NCI-H82 (cell line): ENCODE measurements around the gene DEPDC1B.
"Not testable (repeated sequence)": the region's sequence is repeated elsewhere in the genome, so short reads cannot be mapped to it uniquely, and the experiment has no call there.

Experiments used
- DNase-seq: peaks from one replicate; lab custom pipeline; 2025; lab: John Stamatoyannopoulos, UW

DEPDC1B gene

GRCh38 chr5:60648175-60648574 lies 51.8 kb downstream of the DEPDC1B start:
- DNase-seq, result no peak

- DNase-seq, result no peak
Measured at GRCh38 chr5:60640901-60641300, 59.1 kb downstream of the DEPDC1B start.

GRCh38 chr5:60639544-60639943 lies 60.4 kb downstream of the DEPDC1B start:
- no peak for DNase-seq

- DNase-seq, result no peak
Measured at GRCh38 chr5:60638300-60638699, 61.7 kb downstream of the DEPDC1B start.

- no peak for DNase-seq
Measured at GRCh38 chr5:60636644-60637043, 63.3 kb downstream of the DEPDC1B start.

- no peak for DNase-seq
Measured at GRCh38 chr5:60636001-60636400, 64.0 kb downstream of the DEPDC1B start.

GRCh38 chr5:60634051-60634450 lies 65.9 kb downstream of the DEPDC1B start:
- no peak for DNase-seq

GRCh38 chr5:60633341-60633740 lies 66.6 kb downstream of the DEPDC1B start:
- DNase-seq, result no peak

- DNase-seq, result no peak
Measured at GRCh38 chr5:60632153-60632552, 67.8 kb downstream of the DEPDC1B start.

- DNase-seq, result no peak
Measured at GRCh38 chr5:60630836-60631235, 69.1 kb downstream of the DEPDC1B start.

- no peak for DNase-seq
Measured at GRCh38 chr5:60630179-60630578, 69.8 kb downstream of the DEPDC1B start.

GRCh38 chr5:60624875-60625274 lies 75.1 kb downstream of the DEPDC1B start:
- DNase-seq, result not testable (repeated sequence)

GRCh38 chr5:60620752-60621151 lies 79.2 kb downstream of the DEPDC1B start:
- not testable (repeated sequence) for DNase-seq

- no peak for DNase-seq
Measured at GRCh38 chr5:60613826-60614225, 86.1 kb downstream of the DEPDC1B start.

GRCh38 chr5:60611099-60611740 lies 88.7 kb downstream of the DEPDC1B start:
- no peak for DNase-seq

- no peak for DNase-seq
Measured at GRCh38 chr5:60604771-60605170, 95.2 kb downstream of the DEPDC1B start.

GRCh38 chr5:60598424-60598823 lies 101.5 kb downstream of the DEPDC1B start:
- DNase-seq, result no peak

GRCh38 chr5:60597572-60598320 lies 102.2 kb downstream of the DEPDC1B start:
- no peak for DNase-seq

GRCh38 chr5:60594715-60595477 lies 105.1 kb downstream of the DEPDC1B start:
- no peak for DNase-seq

GRCh38 chr5:60590172-60590571 lies 109.8 kb downstream of the DEPDC1B start:
- no peak for DNase-seq

- DNase-seq, result not testable (repeated sequence)
Measured at GRCh38 chr5:60587312-60587711, 112.7 kb downstream of the DEPDC1B start.

GRCh38 chr5:60586307-60586901 lies 113.6 kb downstream of the DEPDC1B start:
- no peak for DNase-seq
